ENCODE data around the gene ITGA3.

DNA sequence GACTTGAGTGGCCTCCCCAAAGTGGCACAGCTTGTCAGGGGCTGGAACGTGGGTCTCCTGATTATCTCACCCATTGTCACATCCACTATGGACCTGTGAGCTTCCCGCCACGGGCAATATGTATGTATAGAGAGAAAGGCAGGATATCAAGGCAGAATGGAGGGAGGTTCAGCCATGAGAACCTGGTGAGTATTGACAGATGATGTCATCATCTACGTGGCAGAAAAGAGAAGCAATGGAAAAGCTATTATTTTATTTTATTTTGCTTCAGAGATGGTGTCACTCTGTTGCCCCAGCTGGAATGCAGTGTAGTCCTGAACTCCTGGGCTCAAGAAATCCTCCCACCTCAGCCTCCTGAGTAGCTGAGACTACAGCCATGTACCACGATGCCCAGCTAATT is 25.8 kb downstream of the ITGA3 start:
- TF ChIP-seq, protein P1, sequence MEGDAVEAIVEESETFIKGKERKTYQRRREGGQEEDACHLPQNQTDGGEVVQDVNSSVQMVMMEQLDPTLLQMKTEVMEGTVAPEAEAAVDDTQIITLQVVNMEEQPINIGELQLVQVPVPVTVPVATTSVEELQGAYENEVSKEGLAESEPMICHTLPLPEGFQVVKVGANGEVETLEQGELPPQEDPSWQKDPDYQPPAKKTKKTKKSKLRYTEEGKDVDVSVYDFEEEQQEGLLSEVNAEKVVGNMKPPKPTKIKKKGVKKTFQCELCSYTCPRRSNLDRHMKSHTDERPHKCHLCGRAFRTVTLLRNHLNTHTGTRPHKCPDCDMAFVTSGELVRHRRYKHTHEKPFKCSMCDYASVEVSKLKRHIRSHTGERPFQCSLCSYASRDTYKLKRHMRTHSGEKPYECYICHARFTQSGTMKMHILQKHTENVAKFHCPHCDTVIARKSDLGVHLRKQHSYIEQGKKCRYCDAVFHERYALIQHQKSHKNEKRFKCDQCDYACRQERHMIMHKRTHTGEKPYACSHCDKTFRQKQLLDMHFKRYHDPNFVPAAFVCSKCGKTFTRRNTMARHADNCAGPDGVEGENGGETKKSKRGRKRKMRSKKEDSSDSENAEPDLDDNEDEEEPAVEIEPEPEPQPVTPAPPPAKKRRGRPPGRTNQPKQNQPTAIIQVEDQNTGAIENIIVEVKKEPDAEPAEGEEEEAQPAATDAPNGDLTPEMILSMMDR (IDR thresholded peaks at IDR 0.05): no peak
- TF ChIP-seq POLR2A (IDR thresholded peaks at IDR 0.05): no peak
